IMR-90 (cell line): Measurements from ENCODE around the gene ATP8B3. TPM values are rescaled to one million over a fixed set of nuclear protein-coding genes. Genes with fewer than 3 reads are reported as not detected.

Experiments
- ATAC-seq: fragments of 200-7000 bp; cut with Tn5 transposase; 2 replicates; pipeline ENCODE4 v1.9.1; 2020; ENCODE audit warnings: low read depth, mild to moderate bottlenecking, moderate library complexity
- BruUV-seq: library from RNA; stranded (reverse); fragments of 400-500 nt; replicated peaks from 2 replicates; lab custom pipeline; 2021; lab: Mats Ljungman, UMichigan
- CTCF ChIA-PET: fragments of 300-600 bp; formaldehyde crosslinking; extraction: SDS; loops from one replicate; lab custom pipeline; 2021; ENCODE audit warnings: antibody characterized with exemption; lab: Yijun Ruan, JAX
- POLR2A ChIA-PET: fragments of 300-600 bp; sonication (Branson Sonifier 250); formaldehyde crosslinking; loops from one replicate; lab custom pipeline; 2022; ENCODE audit warnings: antibody characterized with exemption; ENCODE audit not compliant: unreplicated experiment; lab: Charles Lee
- DNase-seq: peaks from one replicate; pipeline ENCODE4 v3.0.0; 2013
- H2AFZ ChIP-seq: replicated peaks from 2 replicates; pipeline ENCODE3; 2013; ENCODE audit warnings: low read length, mild to moderate bottlenecking; ENCODE audit not compliant: poor library complexity
- H2AK5ac ChIP-seq: 2 replicates; pipeline ENCODE4 v1.6.1; 2013; ENCODE audit warnings: low read depth, low read length, inconsistent platforms
- H2AK9ac ChIP-seq: replicated peaks from 2 replicates; pipeline ENCODE3; 2013; ENCODE audit warnings: mild to moderate bottlenecking, low read depth, low read length, moderate library complexity; ENCODE audit not compliant: poor library complexity
- H2BK120ac ChIP-seq: 2 replicates; pipeline ENCODE4 v1.6.1; 2013; ENCODE audit warnings: low read depth, low read length, inconsistent platforms
- H2BK15ac ChIP-seq: 3 replicates; pipeline ENCODE4 v1.6.1; 2013; ENCODE audit warnings: low read depth, low read length, inconsistent platforms
- H2BK20ac ChIP-seq: 2 replicates; pipeline ENCODE4 v1.6.1; 2013; ENCODE audit warnings: low read depth, mild to moderate bottlenecking, inconsistent platforms, low read length, moderate library complexity
- H2BK5ac ChIP-seq: 2 replicates; pipeline ENCODE4 v1.6.1; 2013; ENCODE audit warnings: mild to moderate bottlenecking, low read depth, low read length, inconsistent platforms; ENCODE audit not compliant: poor library complexity, severe bottlenecking
- H3K14ac ChIP-seq: replicated peaks from 2 replicates; pipeline ENCODE4 v1.6.1; 2013; ENCODE audit warnings: low read depth, low read length, inconsistent platforms
- H3K18ac ChIP-seq: 2 replicates; pipeline ENCODE4 v1.6.1; 2013; ENCODE audit warnings: low read depth, low read length, control low read depth
- H3K23ac ChIP-seq: 2 replicates; pipeline ENCODE4 v1.6.1; 2013; ENCODE audit warnings: low read depth, low read length, inconsistent platforms
- H3K27ac ChIP-seq: 2 replicates; pipeline ENCODE4 v1.5.1; 2013; ENCODE audit warnings: mild to moderate bottlenecking, control low read depth, low read length; ENCODE audit not compliant: insufficient read depth
- H3K27me3 ChIP-seq: 2 replicates; pipeline ENCODE4 v1.6.1; 2013; ENCODE audit warnings: low read length; ENCODE audit not compliant: control insufficient read depth, insufficient read depth
- H3K36me3 ChIP-seq: 2 replicates; pipeline ENCODE4 v1.6.1; 2013; ENCODE audit warnings: low read length, mixed read lengths; ENCODE audit not compliant: control insufficient read depth, insufficient read depth
- H3K4ac ChIP-seq: 2 replicates; pipeline ENCODE4 v1.6.1; 2013; ENCODE audit warnings: low read depth, low read length, inconsistent platforms
- H3K4me1 ChIP-seq: 2 replicates; pipeline ENCODE4 v1.6.1; 2013; ENCODE audit warnings: low read length, mixed read lengths; ENCODE audit not compliant: control insufficient read depth, insufficient read depth
- H3K4me2 ChIP-seq: 2 replicates; pipeline ENCODE4 v1.6.1; 2013; ENCODE audit warnings: low read depth, mild to moderate bottlenecking, control low read depth, low read length, moderate library complexity
- H3K4me3 ChIP-seq: 2 replicates; pipeline ENCODE4 v1.5.1; 2013; ENCODE audit warnings: low read depth, mild to moderate bottlenecking, control low read depth, low read length, moderate library complexity; ENCODE audit not compliant: insufficient read depth
- H3K56ac ChIP-seq: 2 replicates; pipeline ENCODE4 v1.6.1; 2013; ENCODE audit warnings: low read length, inconsistent platforms; ENCODE audit not compliant: insufficient read depth; ENCODE audit errors: extremely low read depth
- H3K79me1 ChIP-seq, 2 experiments: 2 replicates each; pipeline ENCODE4 v1.6.1; 2013; ENCODE audit warnings: low read length in 2 of 2, inconsistent platforms in 1 of 2, low read depth in 1 of 2
- H3K9ac ChIP-seq: 2 replicates; pipeline ENCODE4 v1.6.1; 2013; ENCODE audit warnings: low read depth, low read length, control low read depth
- H3K9me1 ChIP-seq: 2 replicates; pipeline ENCODE4 v1.6.1; 2013; ENCODE audit warnings: low read length, inconsistent platforms; ENCODE audit not compliant: insufficient read depth
- H3K9me3 ChIP-seq: 2 replicates; pipeline ENCODE4 v1.6.1; 2013; ENCODE audit warnings: low read length; ENCODE audit not compliant: control insufficient read depth, insufficient read depth
- H4K20me1 ChIP-seq: 2 replicates; pipeline ENCODE4 v1.6.1; 2013; ENCODE audit warnings: low read length, inconsistent platforms; ENCODE audit not compliant: insufficient read depth
- H4K5ac ChIP-seq: 2 replicates; pipeline ENCODE4 v1.6.1; 2013; ENCODE audit warnings: mild to moderate bottlenecking, low read depth, low read length, control low read depth
- H4K8ac ChIP-seq, 2 experiments: 2 replicates each; pipeline ENCODE4 v1.6.1; 2013; ENCODE audit warnings: low read depth in 2 of 2, low read length in 2 of 2, control low read depth in 1 of 2, inconsistent platforms in 1 of 2
- H4K91ac ChIP-seq: 2 replicates; pipeline ENCODE4 v1.6.1; 2013; ENCODE audit warnings: low read depth, low read length, inconsistent platforms; ENCODE audit not compliant: insufficient read depth
- BHLHE40 ChIP-seq: fragments of 150-350 bp; IDR thresholded peaks from 2 replicates; pipeline ENCODE4 v1.6.1; 2016; ENCODE audit warnings: mild to moderate bottlenecking, low read depth, low read length
- CEBPB ChIP-seq: IDR thresholded peaks from 2 replicates; pipeline ENCODE4 v1.6.1; 2012; ENCODE audit warnings: low read depth, low read length, improper control_type of control experiment
- CHD1 ChIP-seq: IDR thresholded peaks from 2 replicates; pipeline ENCODE4 v1.6.1; 2012; ENCODE audit warnings: low read depth, low read length, improper control_type of control experiment
- ELK1 ChIP-seq: fragments of 150-350 bp; IDR thresholded peaks from 2 replicates; pipeline ENCODE4 v1.6.1; 2016; ENCODE audit warnings: low read depth, mild to moderate bottlenecking, low read length, moderate library complexity, borderline replicate concordance
- FOS ChIP-seq: fragments of 150-350 bp; IDR thresholded peaks from 2 replicates; pipeline ENCODE4 v1.6.1; 2016; ENCODE audit warnings: low read depth, low read length
- MAFK ChIP-seq: IDR thresholded peaks from 2 replicates; pipeline ENCODE4 v1.6.1; 2012; ENCODE audit warnings: low read depth, low read length, improper control_type of control experiment
- MAZ ChIP-seq: IDR thresholded peaks from 2 replicates; pipeline ENCODE4 v1.6.1; 2012; ENCODE audit warnings: low read depth, mild to moderate bottlenecking, low read length, improper control_type of control experiment, moderate library complexity, borderline replicate concordance
- MXI1 ChIP-seq: IDR thresholded peaks from 2 replicates; pipeline ENCODE4 v1.6.1; 2012; ENCODE audit warnings: low read depth, mild to moderate bottlenecking, low read length, moderate library complexity, borderline replicate concordance
- POLR2A ChIP-seq: IDR thresholded peaks from 2 replicates; pipeline ENCODE4 v1.6.1; 2012; ENCODE audit warnings: mild to moderate bottlenecking, low read depth, low read length
- RAD21 ChIP-seq: IDR thresholded peaks from 2 replicates; pipeline ENCODE4 v1.6.1; 2012; ENCODE audit warnings: low read length, improper control_type of control experiment
- RCOR1 ChIP-seq: IDR thresholded peaks from 2 replicates; pipeline ENCODE4 v1.6.1; 2012; ENCODE audit warnings: mild to moderate bottlenecking, low read length, improper control_type of control experiment; ENCODE audit not compliant: insufficient replicate concordance
- RFX5 ChIP-seq: IDR thresholded peaks from 2 replicates; pipeline ENCODE4 v1.8.0; 2012; ENCODE audit warnings: low read depth, mild to moderate bottlenecking, low read length, moderate library complexity
- USF2 ChIP-seq: fragments of 150-350 bp; IDR thresholded peaks from 2 replicates; pipeline ENCODE4 v1.6.1; 2017; ENCODE audit warnings: mild to moderate bottlenecking, antibody characterized with exemption, low read length, low read depth
- WGBS, 2 experiments: methylation state at CpG; one replicate each; pipeline versions ENCODE4 v1.1.5 to v1.1.7; 2013; ENCODE audit warnings: missing lambda C conversion rate in 2 of 2; ENCODE audit not compliant: insufficient read length in 1 of 2; ENCODE audit errors: extremely low coverage in 2 of 2; 5-methylcytosine and 5-hydroxymethylcytosine counted together
- dilution Hi-C: fragments of 300-500 bp; cut with HindIII; formaldehyde crosslinking; loops from one replicate; pipeline ENCODE4 v1.14.3; 2018; ENCODE audit warnings: low sequenced_read_pairs; ENCODE audit not compliant: unreplicated experiment
- in situ Hi-C: fragments of 300-500 bp; cut with MboI; formaldehyde crosslinking; loops from 3 replicates; pipeline ENCODE4 v1.14.3; 2019; ENCODE audit warnings: low sequenced_read_pairs, inconsistent platforms, mixed read lengths
- intact Hi-C: fragments of 100-400 bp; cut with micrococcal nuclease; formaldehyde crosslinking; loops from 2 replicates; pipeline ENCODE4 v1.10.0; 2022
- polyA plus RNA-seq, 3 experiments: library from polyadenylated mRNA; depleted of rRNA; stranded (reverse); fragments of >200 nt; gene quantifications; 2 replicates each; pipeline ENCODE4 v1.2.3, GENCODE V29; 2012; ENCODE audit warnings: low replicate concordance in 1 of 3
- total RNA-seq: library from RNA; depleted of rRNA; stranded (reverse); fragments of >200 nt; gene quantifications from 2 replicates; pipeline ENCODE4 v1.2.3, GENCODE V29; 2012
- TF ChIP-seq, protein P1 (sequence below): conservative IDR thresholded peaks from 2 replicates; pipeline ENCODE4 v1.5.1; 2012; ENCODE audit warnings: mild to moderate bottlenecking, low read depth, low read length, improper control_type of control experiment

The ATP8B3 gene
- total and polyA plus RNA-seq, 2 of the 4 experiments (the other 2 are of a cell fraction) = 1.6 to 8.1 TPM

- Histone ChIP-seq H2BK120ac (no peak overlapping the region), H3K36me3 (no peaks in the 10 kb centered on the region), H3K79me1 (no peaks in the 10 kb centered on the region), H2BK15ac (no peak overlapping the region), H3K4me1 (no peaks in the 10 kb centered on the region), H2AK5ac (no peak overlapping the region), H3K9ac (no peak overlapping the region), H3K4ac (no peak overlapping the region), H3K23ac (no peak overlapping the region), H3K27ac (no peak overlapping the region), H3K56ac (no peak overlapping the region), H3K27me3 (peaks cover 53% of the 10 kb centered on the region), H2AK9ac (no peak overlapping the region), H3K4me2 (no peak overlapping the region), H2BK20ac (no peak overlapping the region), H4K20me1 (no peaks in the 10 kb centered on the region), H3K18ac (no peak overlapping the region), H3K9me1 (no peaks in the 10 kb centered on the region), H2BK5ac (no peak overlapping the region), H4K5ac (no peak overlapping the region), H3K4me3 (no peak overlapping the region), H2AFZ (no peak overlapping the region), H4K91ac (no peak overlapping the region), H4K8ac (no peak overlapping the region), H3K9me3 (peaks cover 9% of the 10 kb centered on the region), H3K14ac (no peak overlapping the region)
- in situ Hi-C loops = no loop called here
- ChIA-PET POLR2A (no interaction called here), CTCF (no interaction called here)
- 17% methylated on average over 1 of the region's 3 CpGs; no CpG with 5 or more reads in 1 of the 2 experiments for WGBS, 2 experiments
- intact Hi-C loops = no loop called here
- DNase-seq = no peak
- no TSS peak for BruUV-seq
- dilution Hi-C loops = no loop called here
- no peak for ATAC-seq
- no peak for TF ChIP-seq MAZ
- no peak for TF ChIP-seq CHD1
- TF ChIP-seq ELK1 = no peak
- no peak for TF ChIP-seq MAFK
- TF ChIP-seq, protein P1, sequence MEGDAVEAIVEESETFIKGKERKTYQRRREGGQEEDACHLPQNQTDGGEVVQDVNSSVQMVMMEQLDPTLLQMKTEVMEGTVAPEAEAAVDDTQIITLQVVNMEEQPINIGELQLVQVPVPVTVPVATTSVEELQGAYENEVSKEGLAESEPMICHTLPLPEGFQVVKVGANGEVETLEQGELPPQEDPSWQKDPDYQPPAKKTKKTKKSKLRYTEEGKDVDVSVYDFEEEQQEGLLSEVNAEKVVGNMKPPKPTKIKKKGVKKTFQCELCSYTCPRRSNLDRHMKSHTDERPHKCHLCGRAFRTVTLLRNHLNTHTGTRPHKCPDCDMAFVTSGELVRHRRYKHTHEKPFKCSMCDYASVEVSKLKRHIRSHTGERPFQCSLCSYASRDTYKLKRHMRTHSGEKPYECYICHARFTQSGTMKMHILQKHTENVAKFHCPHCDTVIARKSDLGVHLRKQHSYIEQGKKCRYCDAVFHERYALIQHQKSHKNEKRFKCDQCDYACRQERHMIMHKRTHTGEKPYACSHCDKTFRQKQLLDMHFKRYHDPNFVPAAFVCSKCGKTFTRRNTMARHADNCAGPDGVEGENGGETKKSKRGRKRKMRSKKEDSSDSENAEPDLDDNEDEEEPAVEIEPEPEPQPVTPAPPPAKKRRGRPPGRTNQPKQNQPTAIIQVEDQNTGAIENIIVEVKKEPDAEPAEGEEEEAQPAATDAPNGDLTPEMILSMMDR = no peak
- no peak for TF ChIP-seq RAD21
- TF ChIP-seq BHLHE40 = no peak
- no peak for TF ChIP-seq RCOR1
- no peak for TF ChIP-seq USF2
- no peak for TF ChIP-seq CEBPB
- TF ChIP-seq FOS = no peak
- no peak for TF ChIP-seq RFX5
- no peak for TF ChIP-seq MXI1
- no peak for TF ChIP-seq POLR2A
Observed at GRCh38 chr19:1736280-1736679, 75.8 kb downstream of the ATP8B3 start.
